Hepatocyte (in vitro differentiated cells): Measurements from ENCODE around the gene UBE2E2. TPM values are rescaled to one million over a fixed set of nuclear protein-coding genes. Genes with fewer than 3 reads are reported as not detected.

Source experiments
- DNase-seq: peaks from one replicate; pipeline ENCODE4 v3.0.0-alpha.2; 2016; ENCODE audit warnings: low spot score
- H2AFZ ChIP-seq: fragments of 200-600 bp; sonication (generic); 2 replicates; pipeline ENCODE4 v1.6.0; 2016; ENCODE audit warnings: antibody characterized with exemption, mild to moderate bottlenecking
- H3K27ac ChIP-seq: fragments of 200-600 bp; sonication (generic); 2 replicates; pipeline ENCODE4 v1.5.1; 2016; ENCODE audit warnings: mild to moderate bottlenecking
- H3K27me3 ChIP-seq: fragments of 200-600 bp; sonication (generic); 2 replicates; pipeline ENCODE4 v1.6.1; 2016
- H3K36me3 ChIP-seq: fragments of 200-600 bp; sonication (generic); replicated peaks from 2 replicates; pipeline ENCODE4 v1.5.1; 2016; ENCODE audit warnings: low read depth; ENCODE audit not compliant: insufficient read depth
- H3K4me1 ChIP-seq: fragments of 200-600 bp; sonication (generic); 2 replicates; pipeline ENCODE4 v1.5.1; 2016; ENCODE audit warnings: mild to moderate bottlenecking, moderate library complexity; ENCODE audit not compliant: insufficient read depth
- H3K4me2 ChIP-seq: fragments of 200-600 bp; sonication (generic); 2 replicates; pipeline ENCODE4 v1.6.0; 2016
- H3K4me3 ChIP-seq: fragments of 200-600 bp; sonication (generic); 2 replicates; pipeline ENCODE4 v1.5.1; 2016; ENCODE audit warnings: mild to moderate bottlenecking
- H3K79me2 ChIP-seq: fragments of 200-600 bp; sonication (generic); 2 replicates; pipeline ENCODE4 v1.6.0; 2017; ENCODE audit warnings: mild to moderate bottlenecking
- H3K9me2 ChIP-seq: fragments of 200-600 bp; sonication (generic); replicated peaks from 2 replicates; pipeline ENCODE4 v1.6.0; 2017; ENCODE audit warnings: mild to moderate bottlenecking; ENCODE audit not compliant: insufficient read depth
- H3K9me3 ChIP-seq: fragments of 200-600 bp; sonication (generic); 2 replicates; pipeline ENCODE4 v1.5.1; 2016; ENCODE audit warnings: low read depth, mild to moderate bottlenecking
- H4K20me1 ChIP-seq: fragments of 200-600 bp; sonication (generic); 2 replicates; pipeline ENCODE4 v1.6.0; 2016; ENCODE audit warnings: mild to moderate bottlenecking; ENCODE audit not compliant: insufficient read depth, poor library complexity, severe bottlenecking
- CTCF ChIP-seq: fragments of 200-600 bp; sonication (generic); IDR thresholded peaks from 2 replicates; pipeline ENCODE4 v1.5.1; 2016; ENCODE audit warnings: antibody characterized with exemption, mild to moderate bottlenecking; ENCODE audit not compliant: poor library complexity
- EZH2 ChIP-seq: fragments of 200-600 bp; sonication (generic); IDR thresholded peaks from 2 replicates; pipeline ENCODE4 v1.6.1; 2016; ENCODE audit warnings: antibody characterized with exemption, mild to moderate bottlenecking, borderline replicate concordance
- EZH2phosphoT487 ChIP-seq: fragments of 200-600 bp; sonication (generic); IDR thresholded peaks from one replicate; pipeline ENCODE4 v1.6.1; 2018; ENCODE audit warnings: antibody characterized with exemption, mild to moderate bottlenecking, low read depth, moderate library complexity; ENCODE audit not compliant: unreplicated experiment, severe bottlenecking
- WGBS: methylation state at CpG from one replicate; pipeline ENCODE4 v1.1.6; 2016; ENCODE audit warnings: low lambda C conversion rate; ENCODE audit errors: missing lambda C conversion rate; 5-methylcytosine and 5-hydroxymethylcytosine counted together
- polyA plus RNA-seq: library from polyadenylated mRNA; unstranded; fragments of >200 nt; fragmentation: Nextera tagmentation; extraction: Ambion mirVana; gene quantifications from 2 replicates; pipeline ENCODE4 v1.2.1, GENCODE V29; 2016
- total RNA-seq: library from RNA; depleted of rRNA; stranded (reverse); fragments of >200 nt; gene quantifications from 2 replicates; pipeline ENCODE4 v1.2.3, GENCODE V29; 2014

Gene UBE2E2
- total and polyA plus RNA-seq, 2 experiments from 2014 or later, result 51.1 to 90.6 TPM

- H3K9me2 ChIP-seq, result no peaks in the 10 kb centered on the region
- H2AFZ ChIP-seq, result no peak overlapping the region
- 94% methylated on average over 1 of the region's 1 CpG for WGBS
- no peak overlapping the region for H3K4me2 ChIP-seq
- no peaks in the 10 kb centered on the region for H3K36me3 ChIP-seq
- no peaks in the 10 kb centered on the region for H4K20me1 ChIP-seq
- no peak overlapping the region for H3K27ac ChIP-seq
- no peaks in the 10 kb centered on the region for H3K4me1 ChIP-seq
- H3K9me3 ChIP-seq, result peaks cover 3% of the 10 kb centered on the region
- TF ChIP-seq CTCF (no peak), EZH2phosphoT487 (no peak), EZH2 (no peak)
- peaks cover 19% of the 10 kb centered on the region for H3K79me2 ChIP-seq
- DNase-seq, result no peak
- no peak overlapping the region for H3K4me3 ChIP-seq
- H3K27me3 ChIP-seq, result no peaks in the 10 kb centered on the region
Observed at GRCh38 chr3:23452408-23452807, 249.3 kb downstream of the UBE2E2 start.

- Histone ChIP-seq H3K79me2 (peaks cover 27% of the 10 kb centered on the region), H2AFZ (no peak overlapping the region), H3K27ac (no peak overlapping the region), H3K4me1 (no peaks in the 10 kb centered on the region), H4K20me1 (no peaks in the 10 kb centered on the region), H3K36me3 (no peaks in the 10 kb centered on the region), H3K9me3 (no peaks in the 10 kb centered on the region), H3K27me3 (no peaks in the 10 kb centered on the region), H3K4me3 (no peak overlapping the region), H3K9me2 (no peaks in the 10 kb centered on the region), H3K4me2 (no peak overlapping the region)
- 81% methylated on average over 3 of the region's 3 CpGs for WGBS
- no peak for DNase-seq
- TF ChIP-seq EZH2, result no peak
Observed at GRCh38 chr3:23455084-23455483, 252.0 kb downstream of the UBE2E2 start.

- Histone ChIP-seq H3K79me2 (peaks cover 27% of the 10 kb centered on the region), H3K4me2 (no peak overlapping the region), H3K36me3 (no peaks in the 10 kb centered on the region), H3K9me2 (no peaks in the 10 kb centered on the region), H3K9me3 (no peaks in the 10 kb centered on the region), H3K27me3 (no peaks in the 10 kb centered on the region), H2AFZ (no peak overlapping the region), H4K20me1 (no peaks in the 10 kb centered on the region), H3K4me3 (no peak overlapping the region), H3K4me1 (no peaks in the 10 kb centered on the region), H3K27ac (no peak overlapping the region)
- WGBS, result 88% methylated on average over 2 of the region's 2 CpGs
- DNase-seq, result no peak
- TF ChIP-seq EZH2, result no peak
- no peak for TF ChIP-seq CTCF
- TF ChIP-seq EZH2phosphoT487, result no peak
Observed at GRCh38 chr3:23455775-23456174, 252.6 kb downstream of the UBE2E2 start.

- Histone ChIP-seq H3K27me3 (no peaks in the 10 kb centered on the region), H3K79me2 (peaks cover 28% of the 10 kb centered on the region), H3K27ac (no peak overlapping the region), H4K20me1 (no peaks in the 10 kb centered on the region), H3K4me2 (no peak overlapping the region), H2AFZ (no peak overlapping the region), H3K4me1 (no peaks in the 10 kb centered on the region), H3K4me3 (no peak overlapping the region), H3K9me3 (no peaks in the 10 kb centered on the region), H3K9me2 (no peaks in the 10 kb centered on the region), H3K36me3 (no peaks in the 10 kb centered on the region)
- no peak for TF ChIP-seq CTCF
- TF ChIP-seq EZH2, result no peak
- no peak for TF ChIP-seq EZH2phosphoT487
- 97% methylated on average over 2 of the region's 2 CpGs for WGBS
- no peak for DNase-seq
Observed at GRCh38 chr3:23457697-23458096, 254.6 kb downstream of the UBE2E2 start.
